GM19238 (cell line): Measurements from ENCODE around the gene CTSD.
A peak's percentile ranks its signal among the peaks of the same experiment; 100 is the strongest.
"Not testable (repeated sequence)": the region's sequence is repeated elsewhere in the genome, so short reads cannot be mapped to it uniquely, and the experiment has no call there.

Experiments used
- DNase-seq: peaks from one replicate; pipeline ENCODE4 v3.0.0; 2011; ENCODE audit warnings: low spot score; ENCODE audit not compliant: insufficient read length

Gene CTSD

GRCh38 chr11:1763796-1764661 lies at the start of gene CTSD:
Gene CTSD, minus strand, starts transcription at chr11:1763927. Its CDS starts 68 bp downstream, at chr11:1763859.
- DNase-seq = peak; percentile 99

GRCh38 chr11:1813356-1813755 lies 49.6 kb upstream of the CTSD start:
- not testable (repeated sequence) for DNase-seq

- DNase-seq = no peak
These were observed 49.1 kb upstream of the CTSD start for GRCh38 chr11:1812801-1813200.

GRCh38 chr11:1812274-1812673 lies 48.5 kb upstream of the CTSD start:
- DNase-seq = no peak

GRCh38 chr11:1810761-1811160 lies 47.0 kb upstream of the CTSD start:
- DNase-seq = no peak

GRCh38 chr11:1807264-1807995 lies 43.7 kb upstream of the CTSD start:
- no peak for DNase-seq

GRCh38 chr11:1805525-1805924 lies 41.8 kb upstream of the CTSD start:
- DNase-seq = no peak

GRCh38 chr11:1803835-1804519 lies 40.2 kb upstream of the CTSD start:
- DNase-seq = not testable (repeated sequence)

GRCh38 chr11:1803246-1803645 lies 39.5 kb upstream of the CTSD start:
- no peak for DNase-seq

GRCh38 chr11:1797391-1798125 lies 33.8 kb upstream of the CTSD start:
- DNase-seq = no peak

- DNase-seq = no peak
These were observed 32.8 kb upstream of the CTSD start for GRCh38 chr11:1796413-1797011.

GRCh38 chr11:1793081-1793480 lies 29.4 kb upstream of the CTSD start:
- no peak for DNase-seq

GRCh38 chr11:1792461-1792860 lies 28.7 kb upstream of the CTSD start:
- no peak for DNase-seq

GRCh38 chr11:1791912-1792311 lies 28.2 kb upstream of the CTSD start:
- DNase-seq = no peak

- no peak for DNase-seq
These were observed 22.7 kb upstream of the CTSD start for GRCh38 chr11:1786466-1786865.

- no peak for DNase-seq
These were observed 22.2 kb upstream of the CTSD start for GRCh38 chr11:1785749-1786413.

- no peak for DNase-seq
These were observed 21.3 kb upstream of the CTSD start for GRCh38 chr11:1784761-1785650.

GRCh38 chr11:1783725-1784529 lies 20.2 kb upstream of the CTSD start:
- DNase-seq = no peak
